ENCODE results near the gene UGDH. TPM values are rescaled to one million over a fixed set of nuclear protein-coding genes. Genes with fewer than 3 reads are reported as not detected.
A peak's percentile ranks its signal among the peaks of the same experiment; 100 is the strongest.

Gene UGDH
- total and polyA plus RNA-seq, 2 experiments from 2014 or later = 223 to 374 TPM

DNA sequence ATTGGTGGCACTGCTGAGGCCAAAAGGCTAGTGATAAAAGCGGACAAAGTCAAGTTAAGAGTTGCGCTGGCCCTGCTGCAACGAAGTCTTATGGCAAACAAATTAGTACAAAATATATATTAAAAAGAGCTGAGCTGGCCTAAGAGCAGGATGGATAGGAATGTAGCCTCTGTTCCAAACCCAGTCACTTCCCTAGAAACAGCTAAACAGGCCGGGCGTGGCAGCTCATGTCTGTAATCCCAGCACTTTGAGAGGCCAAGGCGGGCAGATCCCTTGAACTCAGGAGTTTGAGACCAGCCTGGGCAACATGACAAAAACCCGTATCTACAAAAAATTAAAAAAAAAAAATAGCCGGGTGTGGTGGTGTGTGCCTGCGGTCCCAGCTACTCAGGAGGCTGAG is 32.4 kb upstream of the UGDH start:
- H3K9me3 ChIP-seq (ENCODE audit: low read depth) = no peaks in the 10 kb centered on the region
- DNase-seq (ENCODE audit: low spot score) = no peak
- H3K4me3 ChIP-seq = no peak overlapping the region
- H3K9me2 ChIP-seq (replicated peaks; ENCODE audit: insufficient read depth) = no peaks in the 10 kb centered on the region
- TF ChIP-seq, protein P1, sequence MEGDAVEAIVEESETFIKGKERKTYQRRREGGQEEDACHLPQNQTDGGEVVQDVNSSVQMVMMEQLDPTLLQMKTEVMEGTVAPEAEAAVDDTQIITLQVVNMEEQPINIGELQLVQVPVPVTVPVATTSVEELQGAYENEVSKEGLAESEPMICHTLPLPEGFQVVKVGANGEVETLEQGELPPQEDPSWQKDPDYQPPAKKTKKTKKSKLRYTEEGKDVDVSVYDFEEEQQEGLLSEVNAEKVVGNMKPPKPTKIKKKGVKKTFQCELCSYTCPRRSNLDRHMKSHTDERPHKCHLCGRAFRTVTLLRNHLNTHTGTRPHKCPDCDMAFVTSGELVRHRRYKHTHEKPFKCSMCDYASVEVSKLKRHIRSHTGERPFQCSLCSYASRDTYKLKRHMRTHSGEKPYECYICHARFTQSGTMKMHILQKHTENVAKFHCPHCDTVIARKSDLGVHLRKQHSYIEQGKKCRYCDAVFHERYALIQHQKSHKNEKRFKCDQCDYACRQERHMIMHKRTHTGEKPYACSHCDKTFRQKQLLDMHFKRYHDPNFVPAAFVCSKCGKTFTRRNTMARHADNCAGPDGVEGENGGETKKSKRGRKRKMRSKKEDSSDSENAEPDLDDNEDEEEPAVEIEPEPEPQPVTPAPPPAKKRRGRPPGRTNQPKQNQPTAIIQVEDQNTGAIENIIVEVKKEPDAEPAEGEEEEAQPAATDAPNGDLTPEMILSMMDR (IDR thresholded peaks at IDR 0.05; ENCODE audit: poor library complexity) = no peak
- TF ChIP-seq EZH2 (IDR thresholded peaks at IDR 0.05; ENCODE audit: borderline replicate concordance) (no peak), EZH2phosphoT487 (IDR thresholded peaks at IDR 0.05; ENCODE audit: low read depth, severe bottlenecking, unreplicated experiment) (no peak)
- peaks cover 22% of the 10 kb centered on the region for H3K4me1 ChIP-seq (ENCODE audit: insufficient read depth)
- 85% methylated on average over 9 of the region's 9 CpGs for WGBS (ENCODE audit: low lambda C conversion rate, missing lambda C conversion rate)
- H3K27ac ChIP-seq = peak overlapping the region; percentile 71
- H3K79me2 ChIP-seq = peaks cover 31% of the 10 kb centered on the region
- H3K36me3 ChIP-seq (replicated peaks; ENCODE audit: insufficient read depth, low read depth) = no peaks in the 10 kb centered on the region
- no peaks in the 10 kb centered on the region for H4K20me1 ChIP-seq (ENCODE audit: insufficient read depth, poor library complexity, severe bottlenecking)
- H3K4me2 ChIP-seq = peak overlapping the region; percentile 70
- no peaks in the 10 kb centered on the region for H3K27me3 ChIP-seq
- H2AFZ ChIP-seq = no peak overlapping the region

DNA sequence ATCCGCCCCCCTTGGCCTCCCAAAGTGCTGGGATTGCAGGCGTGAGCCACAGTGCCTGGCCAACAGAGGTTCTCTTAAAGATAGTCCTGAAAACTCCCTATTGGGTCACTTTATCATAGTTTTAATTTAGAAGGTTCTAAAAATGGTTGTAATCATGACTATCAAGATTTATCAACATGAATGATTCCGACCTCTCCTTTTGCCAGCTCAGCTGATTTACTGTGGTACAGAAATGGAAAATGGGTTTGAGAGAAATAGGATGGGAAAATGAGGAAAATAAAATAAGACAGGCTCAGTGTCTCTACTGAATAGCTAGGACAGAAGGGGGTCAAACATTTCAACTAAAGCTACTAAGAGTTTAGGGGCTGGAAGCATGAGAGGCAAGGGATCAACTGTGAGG is 28.2 kb upstream of the UGDH start:
- Histone ChIP-seq H3K4me1 (ENCODE audit: insufficient read depth) (peaks cover 22% of the 10 kb centered on the region), H3K27ac (no peak overlapping the region), H3K4me2 (no peak overlapping the region), H4K20me1 (ENCODE audit: insufficient read depth, poor library complexity, severe bottlenecking) (no peaks in the 10 kb centered on the region), H2AFZ (no peak overlapping the region), H3K9me2 (replicated peaks; ENCODE audit: insufficient read depth) (no peaks in the 10 kb centered on the region), H3K79me2 (peaks cover 14% of the 10 kb centered on the region), H3K36me3 (replicated peaks; ENCODE audit: insufficient read depth, low read depth) (no peaks in the 10 kb centered on the region), H3K9me3 (ENCODE audit: low read depth) (no peaks in the 10 kb centered on the region), H3K4me3 (no peak overlapping the region), H3K27me3 (no peaks in the 10 kb centered on the region)
- WGBS (ENCODE audit: low lambda C conversion rate, missing lambda C conversion rate) = 91% methylated on average over 3 of the region's 3 CpGs
- DNase-seq (ENCODE audit: low spot score) = no peak
- TF ChIP-seq EZH2phosphoT487 (IDR thresholded peaks at IDR 0.05; ENCODE audit: low read depth, severe bottlenecking, unreplicated experiment) (no peak), EZH2 (IDR thresholded peaks at IDR 0.05; ENCODE audit: borderline replicate concordance) (no peak)
- TF ChIP-seq, protein P1 (IDR thresholded peaks at IDR 0.05; ENCODE audit: poor library complexity) = no peak

DNA sequence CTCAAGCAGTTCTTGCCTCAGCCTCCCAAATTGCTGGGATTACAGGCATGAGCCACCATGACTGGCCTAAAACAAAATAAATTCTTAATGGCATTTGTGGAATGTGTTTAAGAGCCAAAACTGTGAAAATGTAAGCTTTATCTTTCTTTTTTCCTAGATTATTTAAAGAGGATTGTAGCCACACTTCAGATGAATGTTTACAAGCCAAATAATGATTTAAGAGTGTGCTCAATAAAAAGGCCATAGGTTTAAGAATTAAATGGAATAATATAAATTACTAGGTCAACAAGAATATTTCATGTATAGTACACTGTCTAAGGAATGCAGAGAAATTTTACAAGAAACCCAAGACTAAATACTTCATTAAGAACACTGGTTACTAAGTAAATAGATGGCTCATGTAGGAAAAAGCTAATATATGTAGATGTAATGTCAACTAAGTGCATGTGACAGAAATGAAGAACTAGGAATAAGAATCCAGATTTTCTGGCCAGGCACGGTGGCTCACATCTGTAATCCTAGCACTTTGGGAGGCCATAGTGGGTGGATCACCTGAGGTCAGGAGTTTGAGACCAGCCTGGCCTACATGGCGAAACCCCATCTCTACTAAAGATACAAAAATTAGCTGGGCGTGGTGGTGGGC is 21.3 kb upstream of the UGDH start:
- H4K20me1 ChIP-seq (ENCODE audit: insufficient read depth, poor library complexity, severe bottlenecking) = no peaks in the 10 kb centered on the region
- H3K9me3 ChIP-seq (ENCODE audit: low read depth) = no peaks in the 10 kb centered on the region
- peaks cover 9% of the 10 kb centered on the region for H3K4me1 ChIP-seq (ENCODE audit: insufficient read depth)
- whole genome bisulfite sequencing (ENCODE audit: low lambda C conversion rate, missing lambda C conversion rate) = 84% methylated on average over 3 of the region's 3 CpGs
- H3K4me3 ChIP-seq = no peak overlapping the region
- DNase-seq (ENCODE audit: low spot score) = no peak
- TF ChIP-seq EZH2 (IDR thresholded peaks at IDR 0.05; ENCODE audit: borderline replicate concordance) = no peak
- TF ChIP-seq, protein P1 (IDR thresholded peaks at IDR 0.05; ENCODE audit: poor library complexity) = no peak
- no peak for TF ChIP-seq EZH2phosphoT487 (IDR thresholded peaks at IDR 0.05; ENCODE audit: low read depth, severe bottlenecking, unreplicated experiment)
- H3K79me2 ChIP-seq = peaks cover 3% of the 10 kb centered on the region
- H3K27ac ChIP-seq = peak overlapping the region; percentile 15
- H3K36me3 ChIP-seq (replicated peaks; ENCODE audit: insufficient read depth, low read depth) = no peaks in the 10 kb centered on the region
- H3K27me3 ChIP-seq = no peaks in the 10 kb centered on the region
- H3K4me2 ChIP-seq = no peak overlapping the region
- H2AFZ ChIP-seq = no peak overlapping the region
- no peaks in the 10 kb centered on the region for H3K9me2 ChIP-seq (replicated peaks; ENCODE audit: insufficient read depth)

Measured in hepatocyte (in vitro differentiated cells).